GM19099 (cell line): ENCODE measurements around the gene HELB.

ENCODE experiments used
- POLR2A ChIP-seq: IDR thresholded peaks from 3 replicates; pipeline ENCODE4 v1.6.1; 2011; ENCODE audit warnings: low read depth; ENCODE audit not compliant: insufficient read length; ENCODE audit errors: extremely low read depth

Gene HELB

GRCh38 chr12:66301944-66302826, at the start of gene HELB:
Gene HELB, plus strand, starts transcription at chr12:66302493. Its CDS starts 111 bp downstream, at chr12:66302604.
- peak; percentile 79 for TF ChIP-seq POLR2A

- no peak for TF ChIP-seq POLR2A
Observed at GRCh38 chr12:66252771-66253170, 49.5 kb upstream of the HELB start.

GRCh38 chr12:66255737-66256136, 46.6 kb upstream of the HELB start:
- no peak for TF ChIP-seq POLR2A

GRCh38 chr12:66258011-66258410, 44.3 kb upstream of the HELB start:
- TF ChIP-seq POLR2A, result no peak

GRCh38 chr12:66262737-66263136, 39.6 kb upstream of the HELB start:
- TF ChIP-seq POLR2A, result no peak

- TF ChIP-seq POLR2A, result no peak
Observed at GRCh38 chr12:66268562-66268961, 33.7 kb upstream of the HELB start.

- no peak for TF ChIP-seq POLR2A
Observed at GRCh38 chr12:66269142-66269541, 33.2 kb upstream of the HELB start.

- no peak for TF ChIP-seq POLR2A
Observed at GRCh38 chr12:66269757-66270383, 32.4 kb upstream of the HELB start.

GRCh38 chr12:66270613-66271012, 31.7 kb upstream of the HELB start:
- no peak for TF ChIP-seq POLR2A

GRCh38 chr12:66272650-66273049, 29.6 kb upstream of the HELB start:
- TF ChIP-seq POLR2A, result no peak

- no peak for TF ChIP-seq POLR2A
Observed at GRCh38 chr12:66273147-66273546, 29.1 kb upstream of the HELB start.

GRCh38 chr12:66275040-66275439, 27.3 kb upstream of the HELB start:
- no peak for TF ChIP-seq POLR2A

GRCh38 chr12:66279123-66279712, 23.1 kb upstream of the HELB start:
- TF ChIP-seq POLR2A, result no peak

- no peak for TF ChIP-seq POLR2A
Observed at GRCh38 chr12:66280561-66280960, 21.7 kb upstream of the HELB start.

GRCh38 chr12:66282244-66282643, 20.0 kb upstream of the HELB start:
- no peak for TF ChIP-seq POLR2A

GRCh38 chr12:66287275-66287674, 15.0 kb upstream of the HELB start:
- no peak for TF ChIP-seq POLR2A
